Fibroblast of mammary gland (primary cell): ENCODE data around the gene CROCC2.

Experiments
- DNase-seq: peaks from one replicate; pipeline ENCODE4 v3.0.0-alpha.2; 2010; ENCODE audit warnings: low read depth
- H3K4me3 ChIP-seq: 2 replicates; pipeline ENCODE4 v1.5.1; 2011; ENCODE audit warnings: low read depth, mild to moderate bottlenecking, low read length, moderate library complexity; ENCODE audit not compliant: control insufficient read depth
- CTCF ChIP-seq: conservative IDR thresholded peaks from 2 replicates; pipeline ENCODE4 v1.5.1; 2011; ENCODE audit warnings: low read depth, low read length, inconsistent platforms; ENCODE audit not compliant: control insufficient read depth, insufficient read depth

The CROCC2 gene

GRCh38 chr2:240951045-240951594, 45.0 kb downstream of the CROCC2 start:
- DNase-seq: no peak
- TF ChIP-seq CTCF: no peak
- H3K4me3 ChIP-seq: no peak overlapping the region

- no peak overlapping the region for H3K4me3 ChIP-seq
- no peak for TF ChIP-seq CTCF
- DNase-seq: no peak
These were observed 46.5 kb downstream of the CROCC2 start for GRCh38 chr2:240952496-240953246.

- H3K4me3 ChIP-seq: no peak overlapping the region
- no peak for TF ChIP-seq CTCF
- DNase-seq: no peak
These were observed 47.6 kb downstream of the CROCC2 start for GRCh38 chr2:240953426-240954410.

- H3K4me3 ChIP-seq: no peak overlapping the region
- TF ChIP-seq CTCF: no peak
- DNase-seq: no peak
These were observed 48.5 kb downstream of the CROCC2 start for GRCh38 chr2:240954436-240955305.

GRCh38 chr2:240955306-240956170, 49.4 kb downstream of the CROCC2 start:
- H3K4me3 ChIP-seq: no peak overlapping the region
- no peak for TF ChIP-seq CTCF
- DNase-seq: no peak
